GM18951 (cell line): ENCODE data around the gene SRSF4.
"Not testable (repeated sequence)": the region's sequence is repeated elsewhere in the genome, so short reads cannot be mapped to it uniquely, and the experiment has no call there.

Experiments
- POLR2A ChIP-seq: IDR thresholded peaks from 4 replicates; pipeline ENCODE4 v1.6.1; 2011; ENCODE audit warnings: mild to moderate bottlenecking; ENCODE audit not compliant: insufficient read length, insufficient read depth; ENCODE audit errors: extremely low read depth
- in situ Hi-C: fragments of 300-500 bp; cut with MboI; formaldehyde crosslinking; loops from one replicate; pipeline ENCODE4 v1.12.0; 2022; ENCODE audit warnings: low sequenced_read_pairs, mixed read lengths, inconsistent platforms; ENCODE audit not compliant: unreplicated experiment

SRSF4 gene

GRCh38 chr1:29112705-29113412 lies 68.8 kb downstream of the SRSF4 start:
- TF ChIP-seq POLR2A = no peak
- in situ Hi-C loops = no loop called here

GRCh38 chr1:29108041-29108440 lies 73.7 kb downstream of the SRSF4 start:
- in situ Hi-C loops = not testable (repeated sequence)

- no peak for TF ChIP-seq POLR2A
- in situ Hi-C loops = no loop called here
Measured at GRCh38 chr1:29105822-29106221, 75.9 kb downstream of the SRSF4 start.

GRCh38 chr1:29100487-29100886 lies 81.2 kb downstream of the SRSF4 start:
- in situ Hi-C loops = loop anchor here (5.0 kb wide), 1 partner anchor 58 kb away; no protein-coding TSS in a partner anchor
- no peak for TF ChIP-seq POLR2A

GRCh38 chr1:29099286-29099685 lies 82.4 kb downstream of the SRSF4 start:
- in situ Hi-C loops = no loop called here
- TF ChIP-seq POLR2A = no peak
